ENCODE measurements around the gene DAPP1.

- TF ChIP-seq SMC3 (IDR thresholded peaks at IDR 0.05; ENCODE audit: borderline replicate concordance, low read length) (no peak), MYC (IDR thresholded peaks at IDR 0.05; ENCODE audit: insufficient read depth, insufficient read length, insufficient replicate concordance, low read length, severe bottlenecking) (no peak), MYB (IDR thresholded peaks at IDR 0.05; ENCODE audit: borderline replicate concordance, low read depth, low read length) (no peak), EZH2 (IDR thresholded peaks at IDR 0.05; ENCODE audit: borderline replicate concordance, control insufficient read depth, low read depth, low read length) (no peak), SUPT20H (IDR thresholded peaks at IDR 0.05; ENCODE audit: borderline replicate concordance, control insufficient read depth, low read depth, low read length) (no peak), USF1 (IDR thresholded peaks at IDR 0.05; ENCODE audit: borderline replicate concordance, extremely low read length, insufficient read depth, low read depth, low read length) (no peak)
Measured at GRCh38 chr4:99834569-99834968, 17.9 kb downstream of the DAPP1 start.
